ENCODE results near the gene MGA.

Gene MGA

DNA sequence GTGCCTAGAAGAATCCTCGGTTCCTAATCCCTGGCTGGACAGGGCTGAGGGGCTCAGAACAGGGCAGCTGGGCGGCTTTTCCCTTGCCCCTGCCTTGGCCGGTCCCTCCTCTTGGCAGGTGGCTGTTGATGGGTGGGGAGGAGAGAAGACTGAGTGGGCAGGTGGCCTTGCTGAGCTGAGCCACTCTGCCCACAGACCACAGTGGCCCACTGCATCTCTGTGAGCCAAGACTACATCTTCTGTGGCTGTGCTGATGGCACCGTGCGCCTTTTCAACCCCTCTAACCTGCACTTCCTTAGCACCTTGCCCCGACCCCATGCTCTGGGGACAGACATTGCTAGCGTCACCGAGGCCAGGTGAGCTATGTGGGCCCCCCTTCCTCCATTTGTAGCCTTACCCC, 153.2 kb downstream of the MGA start:
- no peak overlapping the region for H3K4me3 ChIP-seq (ENCODE audit: insufficient read depth, low read depth, low read length)
- peaks cover 3% of the 10 kb centered on the region for H3K36me3 ChIP-seq (ENCODE audit: control insufficient read depth, insufficient read depth, low read length)
- no peak overlapping the region for H3K27ac ChIP-seq (ENCODE audit: insufficient read depth, low read depth, low read length, poor library complexity, severe bottlenecking)
- no peaks in the 10 kb centered on the region for H3K4me1 ChIP-seq (ENCODE audit: control insufficient read depth, insufficient read depth, low read length)
- H3K9me3 ChIP-seq (ENCODE audit: control insufficient read depth, low read length): no peaks in the 10 kb centered on the region
- H3K27me3 ChIP-seq (ENCODE audit: control insufficient read depth, insufficient read depth, low read length, poor library complexity, severe bottlenecking): no peaks in the 10 kb centered on the region
- WGBS, 2 experiments: 89 to 96% methylated on average over 8 of the region's 8 CpGs

- Histone ChIP-seq H3K4me1 (ENCODE audit: control insufficient read depth, insufficient read depth, low read length) (no peaks in the 10 kb centered on the region), H3K36me3 (ENCODE audit: control insufficient read depth, insufficient read depth, low read length) (peaks cover 3% of the 10 kb centered on the region), H3K4me3 (ENCODE audit: insufficient read depth, low read depth, low read length) (no peak overlapping the region), H3K27ac (ENCODE audit: insufficient read depth, low read depth, low read length, poor library complexity, severe bottlenecking) (no peak overlapping the region), H3K27me3 (ENCODE audit: control insufficient read depth, insufficient read depth, low read length, poor library complexity, severe bottlenecking) (no peaks in the 10 kb centered on the region), H3K9me3 (ENCODE audit: control insufficient read depth, low read length) (no peaks in the 10 kb centered on the region)
- WGBS, 2 experiments: 92 to 93% methylated on average over 5 of the region's 5 CpGs
These were observed 154.3 kb downstream of the MGA start for GRCh38 chr15:41814534-41814933.

GRCh38 chr15:41816788-41817187, 156.6 kb downstream of the MGA start:
- Histone ChIP-seq H3K4me1 (ENCODE audit: control insufficient read depth, insufficient read depth, low read length) (no peaks in the 10 kb centered on the region), H3K36me3 (ENCODE audit: control insufficient read depth, insufficient read depth, low read length) (peaks cover 3% of the 10 kb centered on the region), H3K27me3 (ENCODE audit: control insufficient read depth, insufficient read depth, low read length, poor library complexity, severe bottlenecking) (no peaks in the 10 kb centered on the region)

DNA sequence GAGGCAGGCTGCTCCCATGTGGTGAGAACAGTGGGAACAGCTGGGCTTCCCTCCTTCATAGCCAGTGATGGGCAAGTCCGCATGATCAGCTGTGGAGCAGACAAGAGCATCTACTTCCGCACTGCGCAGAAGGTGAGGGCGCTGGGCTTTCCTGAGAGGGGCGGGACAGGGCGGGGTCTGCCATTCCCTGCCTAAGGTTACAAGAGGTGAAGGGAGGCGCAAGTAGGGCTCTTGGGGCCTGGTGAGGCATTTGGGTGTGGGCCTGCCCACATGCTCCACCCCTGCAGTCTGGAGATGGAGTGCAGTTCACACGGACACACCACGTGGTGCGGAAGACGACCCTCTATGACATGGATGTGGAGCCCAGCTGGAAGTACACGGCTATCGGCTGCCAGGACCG, 157.1 kb downstream of the MGA start:
- Histone ChIP-seq H3K36me3 (ENCODE audit: control insufficient read depth, insufficient read depth, low read length) (peaks cover 3% of the 10 kb centered on the region), H3K4me3 (ENCODE audit: insufficient read depth, low read depth, low read length) (no peak overlapping the region), H3K27me3 (ENCODE audit: control insufficient read depth, insufficient read depth, low read length, poor library complexity, severe bottlenecking) (no peaks in the 10 kb centered on the region), H3K9me3 (ENCODE audit: control insufficient read depth, low read length) (no peaks in the 10 kb centered on the region), H3K4me1 (ENCODE audit: control insufficient read depth, insufficient read depth, low read length) (no peaks in the 10 kb centered on the region), H3K27ac (ENCODE audit: insufficient read depth, low read depth, low read length, poor library complexity, severe bottlenecking) (no peak overlapping the region)
- 94 to 96% methylated on average over 14 of the region's 14 CpGs for WGBS, 2 experiments

More at GRCh38 chr15:41816788-41817187, 156.6 kb downstream of the MGA start:
- 95 to 96% methylated on average over 9 of the region's 9 CpGs for WGBS, 2 experiments
- Histone ChIP-seq H3K9me3 (ENCODE audit: control insufficient read depth, low read length) (no peaks in the 10 kb centered on the region), H3K27ac (ENCODE audit: insufficient read depth, low read depth, low read length, poor library complexity, severe bottlenecking) (no peak overlapping the region), H3K4me3 (ENCODE audit: insufficient read depth, low read depth, low read length) (no peak overlapping the region)

DNA sequence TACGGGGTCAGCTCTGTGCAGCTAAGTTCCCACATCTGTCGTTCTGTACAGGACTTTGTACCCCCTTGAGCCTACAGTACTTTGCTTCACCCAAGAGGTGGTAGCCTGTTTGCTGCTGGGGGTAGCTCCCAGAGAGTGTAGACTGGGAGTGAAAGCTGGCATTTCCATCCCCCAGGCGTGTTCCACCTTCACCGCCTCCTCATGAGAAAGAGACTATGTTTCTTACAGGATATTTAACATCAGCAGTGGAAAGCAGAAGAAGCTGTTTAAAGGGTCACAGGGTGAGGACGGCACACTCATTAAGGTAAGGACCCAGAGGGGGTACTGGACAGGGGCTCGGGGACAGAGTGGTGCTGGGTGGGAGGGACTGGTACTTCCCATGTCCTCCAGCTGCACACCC, 157.6 kb downstream of the MGA start:
- H3K9me3 ChIP-seq (ENCODE audit: control insufficient read depth, low read length): no peaks in the 10 kb centered on the region
- 95 to 96% methylated on average over 6 of the region's 6 CpGs for WGBS, 2 experiments
- peaks cover 3% of the 10 kb centered on the region for H3K36me3 ChIP-seq (ENCODE audit: control insufficient read depth, insufficient read depth, low read length)
- no peaks in the 10 kb centered on the region for H3K4me1 ChIP-seq (ENCODE audit: control insufficient read depth, insufficient read depth, low read length)
- no peak overlapping the region for H3K4me3 ChIP-seq (ENCODE audit: insufficient read depth, low read depth, low read length)
- H3K27ac ChIP-seq (ENCODE audit: insufficient read depth, low read depth, low read length, poor library complexity, severe bottlenecking): no peak overlapping the region
- no peaks in the 10 kb centered on the region for H3K27me3 ChIP-seq (ENCODE audit: control insufficient read depth, insufficient read depth, low read length, poor library complexity, severe bottlenecking)

GRCh38 chr15:41819455-41820050, 159.3 kb downstream of the MGA start:
- no peaks in the 10 kb centered on the region for H3K27me3 ChIP-seq (ENCODE audit: control insufficient read depth, insufficient read depth, low read length, poor library complexity, severe bottlenecking)
- WGBS, 2 experiments: 93 to 95% methylated on average over 9 of the region's 9 CpGs
- H3K4me3 ChIP-seq (ENCODE audit: insufficient read depth, low read depth, low read length): no peak overlapping the region
- H3K4me1 ChIP-seq (ENCODE audit: control insufficient read depth, insufficient read depth, low read length): no peaks in the 10 kb centered on the region
- no peaks in the 10 kb centered on the region for H3K9me3 ChIP-seq (ENCODE audit: control insufficient read depth, low read length)
- H3K36me3 ChIP-seq (ENCODE audit: control insufficient read depth, insufficient read depth, low read length): peaks cover 9% of the 10 kb centered on the region
- no peak overlapping the region for H3K27ac ChIP-seq (ENCODE audit: insufficient read depth, low read depth, low read length, poor library complexity, severe bottlenecking)

DNA sequence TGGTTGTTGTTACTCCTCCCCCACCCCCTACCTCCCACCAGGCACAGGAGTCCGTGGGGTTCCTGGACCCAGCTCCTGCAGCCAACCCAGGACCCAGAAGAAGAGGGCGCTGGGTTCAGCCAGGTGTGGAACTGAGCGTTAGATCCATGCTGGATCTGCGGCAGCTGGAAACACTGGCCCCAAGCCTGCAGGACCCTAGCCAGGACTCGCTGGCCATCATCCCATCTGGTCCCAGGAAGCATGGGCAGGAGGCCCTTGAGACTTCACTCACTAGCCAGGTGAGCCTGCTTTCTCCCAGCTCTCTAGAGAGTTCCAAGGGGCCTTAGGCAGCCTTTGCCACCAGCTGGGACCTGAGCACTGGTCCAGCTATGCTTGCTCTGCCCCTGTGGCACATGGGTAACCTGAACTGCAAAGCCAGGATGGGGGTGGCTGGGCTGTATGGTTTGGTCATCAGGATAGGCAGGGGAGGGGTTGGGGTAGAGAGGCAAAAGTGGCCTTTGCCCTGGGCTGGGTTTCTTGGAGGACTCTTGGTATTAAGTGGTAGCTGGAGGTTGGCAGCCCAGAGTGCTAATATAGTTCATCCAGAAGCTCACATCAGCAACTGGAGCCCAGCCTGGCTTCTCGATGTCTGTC, 160.7 kb downstream of the MGA start:
- H3K36me3 ChIP-seq (ENCODE audit: control insufficient read depth, insufficient read depth, low read length): peaks cover 9% of the 10 kb centered on the region
- no peak overlapping the region for H3K27ac ChIP-seq (ENCODE audit: insufficient read depth, low read depth, low read length, poor library complexity, severe bottlenecking)
- no peak overlapping the region for H3K4me3 ChIP-seq (ENCODE audit: insufficient read depth, low read depth, low read length)
- no peaks in the 10 kb centered on the region for H3K4me1 ChIP-seq (ENCODE audit: control insufficient read depth, insufficient read depth, low read length)
- no peaks in the 10 kb centered on the region for H3K9me3 ChIP-seq (ENCODE audit: control insufficient read depth, low read length)
- no peaks in the 10 kb centered on the region for H3K27me3 ChIP-seq (ENCODE audit: control insufficient read depth, insufficient read depth, low read length, poor library complexity, severe bottlenecking)
- 89 to 95% methylated on average over 6 of the region's 6 CpGs for WGBS, 2 experiments

- no peaks in the 10 kb centered on the region for H3K27me3 ChIP-seq (ENCODE audit: control insufficient read depth, insufficient read depth, low read length, poor library complexity, severe bottlenecking)
- H3K4me3 ChIP-seq (ENCODE audit: insufficient read depth, low read depth, low read length): no peak overlapping the region
- H3K36me3 ChIP-seq (ENCODE audit: control insufficient read depth, insufficient read depth, low read length): peaks cover 9% of the 10 kb centered on the region
- WGBS, 2 experiments: 87 to 93% methylated on average over 4 of the region's 4 CpGs
- no peak overlapping the region for H3K27ac ChIP-seq (ENCODE audit: insufficient read depth, low read depth, low read length, poor library complexity, severe bottlenecking)
- H3K4me1 ChIP-seq (ENCODE audit: control insufficient read depth, insufficient read depth, low read length): no peaks in the 10 kb centered on the region
- H3K9me3 ChIP-seq (ENCODE audit: control insufficient read depth, low read length): no peaks in the 10 kb centered on the region
These were observed 161.6 kb downstream of the MGA start for GRCh38 chr15:41821831-41822230.

DNA sequence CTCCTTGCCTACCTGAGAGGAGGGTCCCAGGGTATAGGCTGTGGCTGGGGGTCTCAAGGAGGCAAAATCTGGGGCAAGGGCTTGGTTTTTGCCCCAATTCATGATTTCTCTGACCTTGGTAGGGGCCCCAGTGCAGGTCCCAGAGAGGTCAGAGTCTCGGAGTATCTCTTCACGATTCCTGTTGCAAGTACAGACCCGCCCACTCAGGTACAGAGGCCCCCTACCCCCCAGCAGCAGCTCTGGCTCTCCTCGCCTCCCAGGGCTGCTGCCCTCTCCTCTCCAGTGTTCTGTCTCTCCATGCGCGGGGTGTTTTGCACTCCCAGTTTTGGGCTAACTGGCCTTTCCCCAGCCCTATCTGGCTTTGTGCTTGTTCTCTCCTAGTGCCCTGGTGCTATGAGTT, 162.3 kb downstream of the MGA start:
- 90 to 94% methylated on average over 6 of the region's 6 CpGs for WGBS, 2 experiments
- Histone ChIP-seq H3K4me1 (ENCODE audit: control insufficient read depth, insufficient read depth, low read length) (no peaks in the 10 kb centered on the region), H3K9me3 (ENCODE audit: control insufficient read depth, low read length) (no peaks in the 10 kb centered on the region), H3K27ac (ENCODE audit: insufficient read depth, low read depth, low read length, poor library complexity, severe bottlenecking) (no peak overlapping the region), H3K27me3 (ENCODE audit: control insufficient read depth, insufficient read depth, low read length, poor library complexity, severe bottlenecking) (peaks cover 6% of the 10 kb centered on the region), H3K4me3 (ENCODE audit: insufficient read depth, low read depth, low read length) (no peak overlapping the region), H3K36me3 (ENCODE audit: control insufficient read depth, insufficient read depth, low read length) (peaks cover 9% of the 10 kb centered on the region)
